HepG2 (cell line): ENCODE results near the gene KCNQ2. TPM values are rescaled to one million over a fixed set of nuclear protein-coding genes. Genes with fewer than 3 reads are reported as not detected.

ENCODE experiments used
- ATAC-seq: fragments of 200-7000 bp; cut with Tn5 transposase; 3 replicates; pipeline ENCODE4 v1.9.1; 2020; ENCODE audit warnings: mild to moderate bottlenecking, moderate library complexity
- BruUV-seq: library from RNA; stranded (reverse); fragments of 400-500 nt; replicated peaks from 2 replicates; lab custom pipeline; 2021; lab: Mats Ljungman, UMichigan
- CTCF ChIA-PET: fragments of 300-600 bp; formaldehyde crosslinking; extraction: SDS; loops from one replicate; lab custom pipeline; 2021; ENCODE audit warnings: low total read pairs, inconsistent platforms, low intra/inter-chr PET ratio; lab: Yijun Ruan, JAX
- POLR2A ChIA-PET: fragments of 350-600 bp; sonication (Branson Sonifier 250); formaldehyde crosslinking; loops from one replicate; lab custom pipeline; 2020; ENCODE audit warnings: antibody characterized with exemption, inconsistent platforms; lab: Yijun Ruan, JAX
- DNase-seq: peaks from one replicate; pipeline ENCODE4 v3.0.0-alpha.2; 2015; ENCODE audit warnings: low spot score
- FAIRE-seq: peaks from 3 replicates; lab custom pipeline; 2011; peaks lifted over from hg19 to GRCh38; lab: Jason Lieb, UNC
- H2AFZ ChIP-seq: one replicate; pipeline ENCODE4 v1.6.1; 2011; ENCODE audit warnings: low read length, inconsistent platforms
- H3K27ac ChIP-seq: fragments of 300-600 bp; 3 replicates; pipeline ENCODE4 v1.8.0; 2011; ENCODE audit warnings: mixed run types, mild to moderate bottlenecking, mixed read lengths, low read length, inconsistent platforms; ENCODE audit not compliant: insufficient read depth; ENCODE audit errors: extremely low read length
- H3K27me3 ChIP-seq, 2 experiments: fragments of 200-600 bp in 1 of 2; 2 replicates in 1 of 2; 3 replicates in 1 of 2; pipeline versions ENCODE4 v1.6.0 to v1.8.0; 2011; ENCODE audit warnings: low read length in 2 of 2, mild to moderate bottlenecking in 2 of 2, moderate library complexity in 2 of 2, inconsistent platforms in 1 of 2; ENCODE audit not compliant: insufficient read depth in 2 of 2, control insufficient read depth in 1 of 2
- H3K36me3 ChIP-seq, 2 experiments: fragments of 200-600 bp in 1 of 2; replicated peaks in 1 of 2; 2 replicates in 1 of 2; 3 replicates in 1 of 2; pipeline versions ENCODE4 v1.5.1 to v1.8.0; 2011; ENCODE audit warnings: low read length in 2 of 2, inconsistent platforms in 1 of 2; ENCODE audit not compliant: insufficient read depth in 2 of 2, control insufficient read depth in 1 of 2
- H3K4me1 ChIP-seq: 2 replicates; pipeline ENCODE4 v1.5.1; 2012; ENCODE audit warnings: low read length, inconsistent platforms; ENCODE audit not compliant: insufficient read depth
- H3K4me2 ChIP-seq: 2 replicates; pipeline ENCODE4 v1.6.0; 2011; ENCODE audit warnings: low read depth, low read length, inconsistent platforms
- H3K4me3 ChIP-seq, 3 experiments: fragments of 200-600 bp in 1 of 3; sonication (generic), shearing (Covaris generic) in 1 of 3; replicated peaks in 1 of 3; 2 replicates each; pipeline ENCODE4 v1.5.1; 2011 to 2016; ENCODE audit warnings: low read length in 3 of 3, inconsistent platforms in 2 of 3, low read depth in 2 of 3, mild to moderate bottlenecking in 2 of 3, control low read depth in 1 of 3, mixed read lengths in 1 of 3; ENCODE audit not compliant: insufficient read depth in 1 of 3
- H3K79me2 ChIP-seq: one replicate; pipeline ENCODE4 v1.6.1; 2011; ENCODE audit warnings: low read length, inconsistent platforms; ENCODE audit not compliant: insufficient read depth
- H3K9ac ChIP-seq: 2 replicates; pipeline ENCODE4 v1.6.0; 2011; ENCODE audit warnings: mild to moderate bottlenecking, low read depth, low read length, inconsistent platforms; ENCODE audit not compliant: insufficient read depth
- H3K9me3 ChIP-seq: 2 replicates; pipeline ENCODE4 v1.5.1; 2012; ENCODE audit warnings: mild to moderate bottlenecking, low read length
- H4K20me1 ChIP-seq: 2 replicates; pipeline ENCODE4 v1.6.0; 2011; ENCODE audit warnings: inconsistent platforms, mild to moderate bottlenecking, low read length, moderate library complexity; ENCODE audit not compliant: insufficient read depth
- CC2D1A ChIP-seq: sonication (generic); formaldehyde crosslinking; IDR thresholded peaks from 2 replicates; pipeline ENCODE4 v1.8.1; 2023; ENCODE audit warnings: mild to moderate bottlenecking, missing genetic modification reagents
- CREB1 ChIP-seq, 2 experiments: fragments of 450-650 bp in 1 of 2; IDR thresholded peaks; 2 replicates each; pipeline ENCODE4 v1.6.1; 2016 to 2017; ENCODE audit warnings: control low read depth in 1 of 2, mild to moderate bottlenecking in 1 of 2, missing compliant biosample characterization in 1 of 2, missing genetic modification characterization in 1 of 2
- HMG20B ChIP-seq: conservative IDR thresholded peaks from 2 replicates; pipeline ENCODE4 v1.6.1; 2016; ENCODE audit warnings: missing genetic modification reagents, missing compliant biosample characterization
- HOXA5 ChIP-seq: sonication (generic); formaldehyde crosslinking; IDR thresholded peaks from 2 replicates; pipeline ENCODE4 v1.4.0; 2020; ENCODE audit warnings: missing genetic modification reagents
- MBD4 ChIP-seq: IDR thresholded peaks from 2 replicates; pipeline ENCODE4 v1.6.1; 2012; ENCODE audit warnings: low read length, inconsistent platforms, borderline replicate concordance
- MYC ChIP-seq: sonication (generic); formaldehyde crosslinking; IDR thresholded peaks from 2 replicates; pipeline ENCODE4 v1.9.0; 2021; ENCODE audit warnings: missing genetic modification reagents, borderline replicate concordance
- PATZ1 ChIP-seq: sonication (generic); formaldehyde crosslinking; IDR thresholded peaks from 2 replicates; pipeline ENCODE4 v1.4.0; 2020; ENCODE audit warnings: missing genetic modification reagents
- TCF7L2 ChIP-seq: IDR thresholded peaks from 2 replicates; pipeline ENCODE4 v1.6.1; 2011; ENCODE audit warnings: mild to moderate bottlenecking, low read depth, low read length, moderate library complexity
- ZBTB14 ChIP-seq: sonication (generic); formaldehyde crosslinking; IDR thresholded peaks from 2 replicates; pipeline ENCODE4 v1.4.0; 2020; ENCODE audit warnings: missing genetic modification reagents
- ZBTB4 ChIP-seq: sonication (generic); formaldehyde crosslinking; IDR thresholded peaks from 2 replicates; pipeline ENCODE4 v1.4.0; 2020; ENCODE audit warnings: missing genetic modification reagents, mild to moderate bottlenecking, borderline replicate concordance
- ZMYM3 ChIP-seq: sonication (generic); formaldehyde crosslinking; IDR thresholded peaks from 2 replicates; pipeline ENCODE4 v1.5.1; 2020; ENCODE audit warnings: mild to moderate bottlenecking, missing genetic modification reagents
- ZNF275 ChIP-seq: sonication (generic); formaldehyde crosslinking; IDR thresholded peaks from 2 replicates; pipeline ENCODE4 v1.8.0; 2022; ENCODE audit warnings: missing genetic modification reagents, mild to moderate bottlenecking, inconsistent platforms, borderline replicate concordance
- ZNF484 ChIP-seq: sonication (generic); formaldehyde crosslinking; IDR thresholded peaks from 2 replicates; pipeline ENCODE4 v1.5.1; 2020; ENCODE audit warnings: mild to moderate bottlenecking, low read depth, missing genetic modification reagents, borderline replicate concordance
- ZNF607 ChIP-seq: sonication (generic); formaldehyde crosslinking; IDR thresholded peaks from 2 replicates; pipeline ENCODE4 v1.5.1; 2020; ENCODE audit warnings: missing genetic modification reagents, mild to moderate bottlenecking, borderline replicate concordance
- ZNF614 ChIP-seq: IDR thresholded peaks from 2 replicates; pipeline ENCODE4 v1.6.1; 2018; ENCODE audit warnings: missing biosample characterization, missing genetic modification reagents, inconsistent platforms, borderline replicate concordance
- WGBS: methylation state at CpG from one replicate; pipeline ENCODE4 v1.1.6; 2017; ENCODE audit warnings: low lambda C conversion rate; 5-methylcytosine and 5-hydroxymethylcytosine counted together
- in situ Hi-C: cut with HindIII; loops from 2 replicates; pipeline ENCODE4 v1.10.0; 2017; ENCODE audit warnings: low pct_unique_long_range_greater_than_20kb; ENCODE audit not compliant: extremely low pct_ligation_motif_present
- intact Hi-C: fragments of 100-400 bp; cut with micrococcal nuclease; formaldehyde crosslinking; loops from one replicate; pipeline ENCODE4 v1.10.0; 2022; ENCODE audit not compliant: unreplicated experiment
- polyA plus RNA-seq, 8 experiments: library from polyadenylated mRNA; depleted of rRNA in 3 of 8; stranded (reverse) in 7 of 8; unstranded in 1 of 8; fragments of >200 nt; fragmentation: Illumina TruSeq in 4 of 8; extraction: Trizol in 4 of 8; gene quantifications; 2 replicates each; pipeline versions ENCODE4 v1.2.1 to v1.2.3, GENCODE V29; 2011 to 2016; ENCODE audit warnings: low read depth in 4 of 8, missing spikeins in 1 of 8, mixed read lengths in 1 of 8; ENCODE audit not compliant: insufficient read depth in 1 of 8
- total RNA-seq, 5 experiments: library from RNA; depleted of rRNA; stranded (reverse); fragments of >200 nt; fragmentation: Illumina TruSeq; extraction: Trizol; gene quantifications; 2 replicates each; pipeline ENCODE4 v1.2.3, GENCODE V29; 2016; ENCODE audit warnings: low read depth in 1 of 5

KCNQ2 gene
- total and polyA plus RNA-seq, 2 of the 13 experiments (the other 11 are each of a cell fraction or from before 2014, with no cell fraction given), result not detected

GRCh38 chr20:63351326-63351700 is 121.1 kb downstream of the KCNQ2 start (continued):
- no peak for TF ChIP-seq TCF7L2
- no peak for TF ChIP-seq HOXA5 (CRISPR knock-in tag)
- no peak for TF ChIP-seq ZNF614 (CRISPR knock-in tag)
- TF ChIP-seq ZNF484 (CRISPR knock-in tag), result no peak
- TF ChIP-seq PATZ1 (CRISPR knock-in tag), result no peak
- TF ChIP-seq ZBTB14, result no peak
- no peak for TF ChIP-seq CREB1 (IDR thresholded peaks at IDR 0.05)
- TF ChIP-seq CREB1 (CRISPR knock-in tag; IDR thresholded peaks at IDR 0.05), result no peak
- TF ChIP-seq MBD4, result no peak

- POLR2A ChIA-PET, result no interaction called here
- FAIRE-seq (no peak), DNase-seq (no peak), ATAC-seq (no peak)
- Histone ChIP-seq H3K9ac (no peak overlapping the region), H3K79me2 (no peaks in the 10 kb centered on the region), H3K27ac (no peak overlapping the region), H3K4me2 (no peak overlapping the region), H3K36me3 (no peaks in the 10 kb centered on the region), H3K4me1 (no peaks in the 10 kb centered on the region), H3K4me3 (no peak overlapping the region), H3K27me3 (peaks cover 12 to 27% of the 10 kb centered on the region in 2 experiments; a peak in 4 of 5 replicates), H2AFZ (no peak overlapping the region), H3K9me3 (no peaks in the 10 kb centered on the region), H4K20me1 (no peaks in the 10 kb centered on the region; the same call in 1 of the 2 replicates)
- intact Hi-C loops, result no loop called here
- BruUV-seq, result no TSS peak
- WGBS, result 77% methylated on average over 46 of the region's 46 CpGs
- CTCF ChIA-PET, result no interaction called here
- in situ Hi-C loops, result no loop called here
- TF ChIP-seq ZBTB4 (CRISPR knock-in tag), result no peak
- TF ChIP-seq CC2D1A (CRISPR knock-in tag), result no peak
- TF ChIP-seq ZNF275 (CRISPR knock-in tag), result no peak
- TF ChIP-seq ZMYM3 (CRISPR knock-in tag), result no peak
- TF ChIP-seq HMG20B (CRISPR knock-in tag), result no peak
- no peak for TF ChIP-seq ZNF607
- no peak for TF ChIP-seq MYC
Observed at GRCh38 chr20:63350597-63351325, 121.7 kb downstream of the KCNQ2 start.
